ENCODE data around the gene UFC1.
A peak's percentile ranks its signal among the peaks of the same experiment; 100 is the strongest.

The UFC1 gene

DNA sequence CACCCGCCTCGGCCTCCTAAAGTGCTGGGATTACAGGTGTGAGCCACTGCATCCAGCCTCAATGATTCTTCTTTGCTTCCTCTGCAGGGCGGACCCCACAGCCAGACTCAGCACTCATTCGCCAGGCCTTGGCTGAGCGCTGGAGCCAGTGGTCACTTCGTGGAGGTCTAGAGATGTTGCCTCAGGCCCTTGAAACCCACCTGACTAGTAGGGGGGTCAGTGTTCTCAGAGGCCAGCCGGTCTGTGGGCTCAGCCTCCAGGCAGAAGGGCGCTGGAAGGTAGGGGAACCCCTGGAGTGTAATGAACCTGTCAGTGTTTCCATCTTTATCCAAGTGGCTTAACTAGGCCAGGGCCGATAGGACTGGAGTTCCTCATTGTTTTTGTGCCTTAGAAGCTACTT, 15.1 kb downstream of the UFC1 start:
- no peak for DNase-seq (ENCODE audit: low read depth in 1 of 2, low spot score in 1 of 2)

DNA sequence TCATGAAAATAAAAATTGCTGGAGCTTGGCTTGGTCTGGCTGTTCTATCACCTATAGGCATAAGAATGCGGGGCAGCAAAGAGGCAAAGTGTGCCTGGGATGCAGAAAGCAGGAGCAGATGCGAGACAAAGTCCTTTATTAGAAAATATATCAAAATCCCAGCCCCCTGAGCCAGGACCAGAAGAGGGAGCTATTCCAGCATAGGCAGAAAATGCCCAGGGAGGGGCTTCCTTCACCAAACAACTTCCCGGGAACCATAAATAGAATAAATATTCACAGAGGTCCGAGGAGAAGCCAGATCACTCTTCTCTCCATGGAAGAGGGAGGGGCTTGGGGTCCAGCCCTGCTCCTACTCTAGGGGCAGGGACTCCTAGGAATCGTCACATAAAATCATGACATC, 17.4 kb downstream of the UFC1 start:
- no peak for DNase-seq (ENCODE audit: low read depth in 1 of 2, low spot score in 1 of 2)

DNA sequence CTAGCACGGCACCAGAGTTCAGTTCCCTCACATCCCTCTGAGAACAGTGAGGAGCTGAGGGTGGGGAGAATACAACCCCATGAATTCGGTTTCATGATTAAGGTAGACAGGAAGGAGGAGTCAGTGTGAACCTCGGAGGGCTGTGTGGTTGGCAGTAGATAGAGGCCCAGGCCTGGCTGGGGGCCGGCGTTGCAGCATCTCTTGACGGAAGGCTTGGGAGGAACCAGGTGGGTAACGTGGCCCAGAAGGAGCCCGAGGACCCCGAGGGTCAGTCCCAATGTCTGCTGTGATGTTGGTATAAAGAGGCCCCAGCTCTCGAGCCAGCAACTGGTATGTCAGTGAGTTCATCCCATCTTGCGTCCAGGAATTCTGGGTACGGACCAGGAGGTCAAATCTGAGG, 17.9 kb downstream of the UFC1 start:
- DNase-seq (ENCODE audit: low read depth in 1 of 2, low spot score in 1 of 2): no peak

DNA sequence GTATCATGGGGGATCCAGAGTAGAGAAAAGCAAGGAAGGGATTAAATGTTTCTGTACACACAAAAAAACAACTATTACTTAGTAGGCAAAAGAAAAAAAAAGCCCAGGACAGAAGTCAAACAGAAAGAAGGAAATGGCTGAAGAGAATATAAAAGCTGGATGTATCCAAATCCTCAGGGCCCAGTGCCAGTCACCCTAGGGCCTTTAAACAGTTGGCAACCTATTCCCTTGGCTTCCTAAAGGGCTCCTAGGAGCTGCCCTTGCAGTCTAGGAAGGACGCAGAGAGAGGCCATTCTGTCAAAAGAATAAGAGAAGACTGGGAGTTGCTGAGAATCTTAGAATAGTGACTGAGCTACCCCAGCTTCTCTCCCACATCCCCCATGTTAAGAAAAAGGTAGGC, 18.6 kb downstream of the UFC1 start:
- no peak for DNase-seq (ENCODE audit: low read depth in 1 of 2, low spot score in 1 of 2)

DNA sequence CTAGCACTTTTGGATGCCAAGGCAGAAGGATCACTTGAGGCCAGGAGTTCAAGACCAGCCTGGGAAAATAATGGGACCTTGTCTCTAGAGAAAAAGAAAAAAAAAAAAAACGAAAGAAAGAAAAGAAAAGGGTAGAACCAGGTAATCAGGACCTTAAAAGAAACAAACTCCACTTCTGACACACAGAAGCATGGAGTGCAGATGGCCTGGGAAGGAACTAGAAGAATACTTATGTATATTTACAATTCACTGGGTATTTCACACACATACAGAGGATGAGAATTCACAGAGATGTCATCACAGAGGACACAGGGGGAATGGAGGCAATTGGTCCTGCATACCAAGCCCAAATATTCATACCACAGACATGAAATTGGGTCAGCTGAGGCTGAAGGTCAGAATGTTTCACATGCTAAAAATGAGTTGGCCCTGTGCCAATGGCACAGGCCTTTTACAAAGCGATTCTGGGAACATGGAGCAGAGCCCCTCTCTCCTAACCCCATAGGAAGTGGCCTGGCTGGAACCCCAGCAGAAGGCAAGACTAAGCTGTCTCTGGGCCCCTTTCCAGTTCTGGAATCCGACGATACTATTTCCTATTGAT, 19.1 kb downstream of the UFC1 start:
- no peak for DNase-seq (ENCODE audit: low read depth in 1 of 2, low spot score in 1 of 2)

DNA sequence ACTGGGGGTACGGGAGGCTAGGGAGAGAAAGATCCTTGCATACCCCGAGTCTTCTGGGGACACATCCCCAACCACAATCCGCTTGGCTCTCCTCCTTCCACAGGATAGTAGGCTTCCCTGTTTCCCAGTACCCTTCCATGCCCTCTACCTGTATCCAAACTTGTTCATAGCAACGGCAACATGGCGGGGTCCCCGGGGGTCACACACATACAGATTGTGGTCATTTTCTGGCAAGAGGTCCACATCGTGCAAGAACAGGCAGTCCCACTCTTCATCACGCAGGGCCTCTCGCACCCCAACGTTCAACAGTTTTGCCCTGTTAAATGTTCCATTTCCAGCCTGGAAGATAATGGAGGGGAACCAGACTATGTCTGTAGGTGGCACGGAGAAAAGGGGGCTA, 19.9 kb downstream of the UFC1 start:
- no peak for DNase-seq (ENCODE audit: low read depth in 1 of 2, low spot score in 1 of 2)

DNA sequence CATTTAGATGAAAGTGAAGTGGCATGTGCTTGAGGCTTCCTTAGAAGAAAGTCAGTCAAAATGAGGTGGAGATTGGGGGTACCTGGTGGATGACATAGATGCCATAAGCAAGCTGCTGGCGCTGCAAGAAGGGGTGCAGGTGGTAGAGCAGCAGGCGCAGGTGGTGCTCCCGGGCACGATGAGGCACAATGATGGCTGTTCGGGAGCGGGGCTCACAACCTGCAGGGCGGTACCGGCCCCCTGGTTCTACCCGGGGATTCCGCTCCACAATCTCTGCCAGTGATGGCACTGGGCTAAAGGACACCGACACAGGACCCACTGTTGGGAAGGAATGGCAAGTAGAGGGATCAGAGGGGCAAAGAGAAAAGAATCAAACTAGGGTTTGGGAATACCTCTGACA, 21.1 kb downstream of the UFC1 start:
- no peak for DNase-seq (ENCODE audit: low read depth in 1 of 2, low spot score in 1 of 2)

DNA sequence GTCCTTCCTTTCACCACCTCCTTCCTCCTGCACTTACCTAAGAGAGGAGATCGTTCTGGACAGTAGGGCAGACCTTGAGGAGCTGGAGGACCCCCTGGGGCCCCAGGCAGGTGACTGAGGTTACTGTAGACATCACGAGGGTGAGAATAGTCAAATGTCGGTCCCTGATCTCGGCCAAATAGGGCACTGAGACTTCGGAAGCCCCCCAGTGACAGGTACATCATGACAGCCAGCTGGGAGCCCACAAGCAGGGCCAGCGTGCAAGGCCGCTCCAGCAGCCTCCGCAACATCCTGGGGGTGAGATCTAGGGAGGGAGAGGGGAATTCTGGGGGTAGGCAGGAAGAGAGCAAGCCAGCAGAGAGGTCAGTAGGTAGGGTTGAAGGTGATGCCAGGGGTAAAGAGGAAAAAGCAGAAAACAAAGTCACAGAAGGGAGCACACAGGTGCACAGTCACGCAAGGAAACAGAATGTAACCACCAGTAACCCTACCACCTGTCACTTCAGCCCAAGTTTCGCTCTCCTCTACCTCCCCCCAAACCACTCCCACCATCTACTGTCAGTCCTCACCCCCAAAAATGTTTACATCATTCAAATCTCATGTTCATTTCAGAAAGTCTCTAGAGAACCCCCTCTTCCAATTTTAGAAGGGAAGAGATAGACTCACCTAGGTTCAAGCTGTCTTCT, 22.1 kb downstream of the UFC1 start:
- no peak for DNase-seq (ENCODE audit: low read depth in 1 of 2, low spot score in 1 of 2)

DNA sequence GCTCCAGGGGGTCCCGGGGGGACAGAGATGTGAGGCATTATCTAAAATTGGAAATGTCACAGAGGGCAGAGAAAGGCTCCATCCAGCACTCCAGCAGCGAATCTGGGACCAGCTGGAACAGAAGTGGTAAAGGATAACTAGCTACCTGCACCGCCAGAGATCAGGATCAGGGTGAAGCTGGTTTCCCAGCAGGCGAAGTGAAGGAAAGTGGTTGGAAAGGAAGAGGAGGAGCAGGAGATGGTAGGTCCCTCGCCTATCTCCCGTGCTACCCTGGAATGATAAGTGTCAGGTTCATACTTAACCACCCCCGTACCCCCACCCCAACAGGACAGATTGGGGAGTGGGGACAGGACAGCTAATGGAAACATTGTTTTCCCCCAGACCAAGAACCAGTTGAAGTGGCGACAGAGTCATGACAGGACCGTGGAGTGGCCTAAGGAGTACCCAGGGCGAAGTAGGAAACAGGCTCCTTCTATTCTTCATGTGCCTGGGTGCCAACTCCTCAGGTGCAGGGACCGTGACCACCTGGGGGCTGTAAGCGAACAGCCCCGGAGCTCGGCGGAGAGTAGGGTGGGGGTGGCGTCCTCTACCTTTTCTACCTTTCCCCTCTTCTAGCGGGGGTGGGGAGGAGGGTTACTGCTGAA, 22.8 kb downstream of the UFC1 start:
- no peak for DNase-seq (ENCODE audit: low read depth in 1 of 2, low spot score in 1 of 2)

DNA sequence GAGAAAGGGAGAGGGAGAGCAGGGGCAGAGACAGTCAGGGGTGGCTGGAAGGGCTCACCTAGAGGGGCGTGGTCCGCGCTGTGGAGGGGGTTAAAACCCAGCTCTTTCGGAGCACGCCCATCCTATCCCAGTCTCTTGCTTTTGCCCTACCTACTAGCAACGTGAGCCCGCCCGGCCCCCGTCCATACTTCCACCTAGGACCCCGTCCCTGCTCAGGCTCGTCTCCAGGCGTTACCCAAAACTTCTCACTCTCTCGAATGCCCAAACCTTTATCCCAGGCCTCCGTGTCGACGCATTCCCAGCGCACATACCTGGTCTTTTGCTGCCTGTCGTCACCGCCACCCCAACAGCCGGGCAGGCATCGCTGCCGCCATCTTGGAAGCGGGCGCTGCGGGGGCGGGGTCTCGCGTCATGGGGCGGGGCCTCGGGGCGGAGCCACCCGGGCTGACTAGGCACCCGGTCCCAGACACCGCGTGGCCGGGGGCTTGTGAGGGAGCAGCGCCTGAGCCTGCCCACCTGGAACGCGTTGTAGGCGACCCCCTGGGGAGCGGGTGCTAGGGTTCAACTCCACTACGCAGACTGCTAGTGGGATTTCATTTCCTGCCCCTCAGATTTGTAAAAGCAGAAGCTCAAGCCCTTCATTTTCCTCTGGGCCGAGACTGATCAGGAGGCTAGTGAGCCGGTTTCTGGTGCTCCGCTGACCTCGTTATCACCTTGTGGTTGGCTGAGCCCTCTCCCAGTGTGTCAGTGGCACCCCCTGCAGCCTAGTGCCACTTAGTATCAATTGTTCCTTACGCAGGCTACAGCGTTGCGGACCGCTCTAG, 23.5 kb downstream of the UFC1 start, which contains the start of gene B4GALT3:
B4GALT3 (minus strand) TSS at position 396 of the 824 bp plus-strand sequence. CDS start 1,447 bp downstream, outside the sequence.
- peak; percentile 93 to 99 for DNase-seq (ENCODE audit: low read depth in 1 of 2, low spot score in 1 of 2)

DNA sequence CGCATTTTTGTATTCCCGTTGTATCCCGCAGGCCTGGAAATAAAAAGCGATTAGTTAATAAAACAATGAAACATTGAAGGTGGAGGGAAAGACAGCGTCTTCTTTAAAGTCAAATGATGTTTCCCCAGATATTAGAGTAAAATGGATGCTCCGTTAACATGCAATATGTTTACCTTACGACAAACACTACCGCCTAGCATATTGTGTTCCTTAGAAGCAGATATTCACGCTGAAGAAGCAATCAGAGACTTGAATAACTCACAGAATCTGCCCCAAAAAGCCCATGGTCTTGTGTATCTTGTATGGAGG, 24.1 kb downstream of the UFC1 start:
- DNase-seq (ENCODE audit: low read depth in 1 of 2, low spot score in 1 of 2): no peak

DNA sequence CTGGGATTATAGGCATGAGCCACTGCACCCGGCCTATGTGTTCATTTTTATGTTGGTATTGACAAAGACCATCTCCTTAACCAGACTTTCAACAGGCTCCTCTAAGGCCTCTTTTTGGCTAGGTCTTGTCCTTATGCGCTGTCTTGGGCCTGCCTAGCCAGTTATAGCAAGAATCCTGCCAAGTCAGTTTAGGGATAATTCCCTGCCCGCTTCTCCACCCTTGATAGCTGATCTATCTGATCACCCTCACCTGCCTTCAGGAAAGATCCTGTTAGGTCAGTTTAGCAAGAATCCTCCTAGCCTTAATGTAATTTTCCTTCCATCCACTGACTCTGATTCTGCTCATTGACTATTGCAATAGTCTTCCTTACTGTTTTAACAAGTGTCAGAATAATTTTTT, 25.9 kb downstream of the UFC1 start:
- DNase-seq (ENCODE audit: low read depth in 1 of 2, low spot score in 1 of 2): no peak

DNA sequence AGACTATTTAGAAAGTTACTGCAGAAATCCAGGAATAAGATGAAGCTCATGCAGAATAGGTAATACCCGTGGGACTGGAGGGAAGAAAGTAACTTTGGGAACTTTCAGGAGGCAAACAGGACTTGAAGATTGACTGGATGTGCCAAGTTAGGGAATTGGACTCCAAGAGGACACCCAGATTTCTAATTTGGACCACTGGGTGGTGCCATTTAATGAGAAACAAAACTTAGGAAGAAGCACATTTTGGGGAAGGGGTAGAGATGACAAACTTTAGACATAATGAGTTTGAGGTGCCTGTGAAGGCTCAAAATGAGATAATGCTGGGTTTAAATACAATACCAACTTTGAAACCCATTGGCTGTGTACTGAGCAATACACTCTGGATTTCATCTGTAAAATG, 26.9 kb downstream of the UFC1 start:
- DNase-seq (ENCODE audit: low read depth in 1 of 2, low spot score in 1 of 2): no peak

DNA sequence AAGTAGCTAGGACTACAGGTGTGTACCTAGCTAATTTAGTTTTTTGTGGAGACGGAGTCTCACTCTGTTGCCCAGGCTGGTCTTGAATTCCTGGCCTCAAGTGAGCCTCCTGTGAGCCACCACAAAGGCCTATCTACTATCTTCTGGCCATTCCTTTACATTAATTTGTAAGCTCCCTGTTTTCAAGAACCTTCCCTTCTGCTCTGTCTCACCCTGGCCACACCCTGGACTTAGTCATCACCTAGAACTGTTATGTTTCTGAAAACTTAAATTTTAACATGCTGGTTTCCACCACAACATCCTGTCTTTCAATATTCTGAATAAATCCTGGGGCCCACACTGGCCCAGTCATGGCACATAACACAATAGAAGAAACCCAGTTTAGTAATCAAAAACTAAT, 28.4 kb downstream of the UFC1 start:
- DNase-seq (ENCODE audit: low read depth in 1 of 2, low spot score in 1 of 2): peak; percentile 20 to 68

DNA sequence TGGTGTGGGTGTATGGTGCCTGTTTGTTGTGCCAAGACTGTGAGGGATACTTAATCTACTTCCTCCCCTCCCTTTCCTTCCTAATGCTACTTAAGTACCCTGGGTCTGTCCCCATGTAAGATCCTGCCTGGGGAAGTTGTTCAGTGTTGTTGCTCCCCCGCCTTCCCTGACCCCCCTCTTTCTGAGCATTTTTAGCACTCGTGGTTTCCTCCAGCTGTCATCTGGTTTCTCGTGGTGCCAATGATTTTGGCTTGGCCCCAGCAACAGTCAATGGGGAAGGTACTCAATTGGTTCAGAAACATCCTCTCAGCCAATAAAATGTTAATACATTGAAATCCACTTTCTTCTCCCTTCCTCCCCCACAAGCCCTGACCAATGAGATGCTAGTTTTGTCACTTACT, 31.5 kb downstream of the UFC1 start:
- peak in 1 of 2 donors; percentile 64 for DNase-seq (ENCODE audit: low read depth in 1 of 2, low spot score in 1 of 2)

DNA sequence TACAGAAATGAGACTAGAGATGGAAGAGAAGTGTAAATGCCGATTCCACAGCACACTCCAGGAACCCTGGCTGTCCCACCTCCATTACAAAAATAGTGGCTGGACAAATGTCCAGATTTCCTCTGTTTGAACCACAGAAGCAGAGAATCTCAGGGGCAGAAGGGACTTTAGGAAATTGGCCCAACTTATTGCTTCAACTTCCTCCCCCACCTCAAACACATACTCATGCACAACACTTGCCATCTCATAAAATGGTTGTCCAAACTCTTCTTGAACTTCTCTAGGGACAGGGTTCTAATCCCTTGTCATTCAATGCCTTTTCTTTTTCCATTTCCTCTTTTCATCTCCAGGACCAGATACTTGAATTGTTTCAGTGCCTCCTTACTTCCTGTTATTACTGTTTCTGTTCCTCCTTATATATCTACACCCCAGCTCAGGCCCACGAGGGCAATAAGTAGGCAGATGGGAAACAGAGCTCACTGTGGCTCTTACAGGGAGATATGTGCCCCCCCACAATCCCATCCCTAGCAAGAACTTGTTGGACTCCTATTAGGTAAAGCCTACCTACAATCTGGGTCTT, 32.0 kb downstream of the UFC1 start:
- DNase-seq (ENCODE audit: low read depth in 1 of 2, low spot score in 1 of 2): no peak

DNA sequence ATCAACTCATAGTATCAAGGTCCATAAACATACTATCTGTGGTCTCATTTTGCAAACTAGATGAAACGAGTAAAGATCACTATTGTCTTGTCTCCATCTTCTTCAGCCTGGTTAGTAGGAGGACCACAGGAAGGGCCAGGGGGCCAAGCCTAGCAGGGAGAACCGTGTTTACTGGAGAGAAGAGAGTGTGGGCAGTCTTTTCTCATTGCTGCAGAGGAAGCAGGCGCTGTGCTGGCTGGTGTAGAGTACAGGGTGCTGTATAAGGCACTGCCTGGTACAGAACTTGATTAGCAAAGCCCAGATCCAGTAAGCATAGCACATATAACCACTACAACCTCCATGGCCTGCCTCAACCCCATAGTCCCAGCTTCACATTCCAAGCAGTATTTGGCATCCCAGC, 33.5 kb downstream of the UFC1 start:
- no peak for DNase-seq (ENCODE audit: low read depth in 1 of 2, low spot score in 1 of 2)

DNA sequence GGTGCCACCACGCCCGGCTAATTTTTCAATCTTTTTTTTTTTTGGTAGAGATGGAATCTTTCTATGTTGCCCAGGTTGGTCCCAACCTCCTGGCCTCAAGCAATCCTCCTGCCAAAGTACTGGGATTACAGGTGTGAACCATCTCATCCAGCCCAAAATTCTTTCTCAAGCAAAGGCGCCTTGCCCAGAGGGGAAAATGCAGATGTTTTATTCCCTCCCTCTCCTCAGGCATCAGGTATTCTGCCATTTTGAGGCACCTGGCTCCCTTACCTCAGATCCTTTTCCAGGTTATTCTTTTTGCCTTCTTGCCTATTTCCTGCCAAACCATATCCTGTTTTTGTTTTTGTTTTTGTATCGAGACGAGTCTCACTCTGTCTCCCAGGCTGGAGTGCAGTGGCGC, 34.6 kb downstream of the UFC1 start:
- DNase-seq (ENCODE audit: low read depth in 1 of 2, low spot score in 1 of 2): no peak

DNA sequence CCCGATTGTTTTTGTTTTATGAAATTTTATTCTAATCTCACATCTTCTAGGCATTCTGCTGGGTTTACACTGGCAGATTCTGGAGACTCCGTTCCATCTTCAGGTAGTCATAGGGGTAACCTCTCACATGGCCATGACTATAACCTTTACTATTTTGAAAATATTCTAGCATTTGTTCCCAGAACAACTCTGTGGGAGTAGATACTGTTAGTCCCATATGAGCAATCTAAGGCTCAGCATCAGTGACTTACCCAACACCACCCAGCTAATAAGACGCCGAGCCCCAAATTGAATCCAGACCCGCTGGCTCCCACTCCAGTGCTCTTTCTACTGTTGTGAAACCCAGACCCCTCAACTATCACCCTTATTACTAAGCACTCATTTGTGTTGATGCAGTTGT, 35.3 kb downstream of the UFC1 start:
- no peak for DNase-seq (ENCODE audit: low read depth in 1 of 2, low spot score in 1 of 2)

DNA sequence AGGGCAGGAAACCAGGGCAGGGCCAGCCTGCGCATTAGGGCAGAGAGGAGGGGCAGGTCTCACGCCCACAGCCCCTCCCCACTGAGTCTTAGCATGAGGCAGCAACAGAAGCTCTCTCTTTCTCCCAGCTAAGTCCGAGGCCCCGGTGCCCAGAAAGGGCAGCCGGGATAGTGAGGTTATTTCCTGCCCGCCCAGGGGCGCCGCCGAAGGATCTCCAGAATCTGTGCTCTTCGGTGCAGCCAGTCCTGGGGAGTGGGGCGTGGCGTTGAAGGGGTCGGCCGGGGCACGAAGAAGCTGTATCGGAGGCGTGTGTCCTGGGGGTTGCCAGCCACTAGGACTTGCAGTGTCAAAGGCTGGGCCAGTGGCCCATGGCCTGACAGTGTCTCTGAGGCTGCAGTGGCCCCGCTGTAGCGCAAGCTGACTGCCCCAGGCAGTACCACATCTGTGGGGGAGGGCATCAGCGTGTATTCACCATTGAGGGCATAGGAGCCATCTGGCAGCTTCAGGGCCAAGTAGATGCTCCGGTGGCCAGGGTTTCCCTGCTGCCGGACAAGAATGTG, 37.3 kb downstream of the UFC1 start:
- DNase-seq (ENCODE audit: low read depth in 1 of 2, low spot score in 1 of 2): no peak

DNA sequence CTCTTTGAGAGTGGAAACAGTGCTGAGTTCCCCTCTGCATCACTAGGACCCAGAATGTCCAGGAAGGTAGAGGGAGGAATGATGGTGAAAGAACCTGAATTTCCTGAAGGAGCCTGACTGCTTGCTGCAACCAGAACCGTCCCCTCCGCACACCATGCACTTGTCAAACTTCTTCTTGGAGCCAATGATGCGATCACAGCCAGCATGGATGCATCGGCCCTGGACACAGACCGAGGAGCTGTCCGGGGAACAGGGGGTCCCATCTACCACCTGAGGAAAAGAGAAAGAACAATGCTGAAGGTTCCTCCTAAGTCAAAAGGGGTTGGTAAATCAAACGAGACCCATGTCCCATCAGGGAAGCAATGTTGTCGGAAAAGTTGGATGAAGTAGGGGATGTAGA, 38.2 kb downstream of the UFC1 start:
- no peak for DNase-seq (ENCODE audit: low read depth in 1 of 2, low spot score in 1 of 2)
